GM21825 (cell line): ENCODE results near the gene SLC22A1.

ENCODE experiments used
- ATAC-seq: cut with Tn5 transposase; IDR thresholded peaks from one replicate; pipeline ENCODE4 v1.9.1; 2021; ENCODE audit warnings: mild to moderate bottlenecking, moderate library complexity; ENCODE audit not compliant: unreplicated experiment

Gene SLC22A1

GRCh38 chr6:160167604-160168399, 46.2 kb downstream of the SLC22A1 start:
- no peak for ATAC-seq

- no peak for ATAC-seq
Observed at GRCh38 chr6:160170018-160170680, 48.5 kb downstream of the SLC22A1 start.

- ATAC-seq = no peak
Observed at GRCh38 chr6:160172704-160173103, 51.1 kb downstream of the SLC22A1 start.

- no peak for ATAC-seq
Observed at GRCh38 chr6:160173806-160174527, 52.4 kb downstream of the SLC22A1 start.

- no peak for ATAC-seq
Observed at GRCh38 chr6:160174681-160175080, 53.1 kb downstream of the SLC22A1 start.

- ATAC-seq = no peak
Observed at GRCh38 chr6:160177220-160177619, 55.6 kb downstream of the SLC22A1 start.

- ATAC-seq = no peak
Observed at GRCh38 chr6:160178271-160178670, 56.7 kb downstream of the SLC22A1 start.

- no peak for ATAC-seq
Observed at GRCh38 chr6:160180706-160181105, 59.1 kb downstream of the SLC22A1 start.

- no peak for ATAC-seq
Observed at GRCh38 chr6:160188773-160189172, 67.2 kb downstream of the SLC22A1 start.

- ATAC-seq = no peak
Observed at GRCh38 chr6:160190081-160190480, 68.5 kb downstream of the SLC22A1 start.

GRCh38 chr6:160190973-160191372, 69.4 kb downstream of the SLC22A1 start:
- no peak for ATAC-seq

- no peak for ATAC-seq
Observed at GRCh38 chr6:160192840-160193239, 71.2 kb downstream of the SLC22A1 start.

GRCh38 chr6:160194808-160195207, 73.2 kb downstream of the SLC22A1 start:
- no peak for ATAC-seq

- no peak for ATAC-seq
Observed at GRCh38 chr6:160197662-160198061, 76.0 kb downstream of the SLC22A1 start.

- ATAC-seq = peak; percentile 94
Observed at GRCh38 chr6:160198606-160199211, 77.1 kb downstream of the SLC22A1 start.

GRCh38 chr6:160201061-160201460, 79.4 kb downstream of the SLC22A1 start:
- no peak for ATAC-seq

- ATAC-seq = no peak
Observed at GRCh38 chr6:160202411-160202810, 80.8 kb downstream of the SLC22A1 start.

GRCh38 chr6:160203076-160203475, 81.5 kb downstream of the SLC22A1 start:
- no peak for ATAC-seq

GRCh38 chr6:160203522-160203921, 81.9 kb downstream of the SLC22A1 start:
- ATAC-seq = no peak

GRCh38 chr6:160203953-160204352, 82.3 kb downstream of the SLC22A1 start:
- no peak for ATAC-seq

- no peak for ATAC-seq
Observed at GRCh38 chr6:160204710-160205109, 83.1 kb downstream of the SLC22A1 start.
